ENCODE data around the gene C1QTNF12. TPM values are rescaled to one million over a fixed set of nuclear protein-coding genes. Genes with fewer than 3 reads are reported as not detected.
A peak's percentile ranks its signal among the peaks of the same experiment; 100 is the strongest.

The C1QTNF12 gene
- total RNA-seq, 2 experiments from 2014 or later = 2.6 to 4.9 TPM

DNA sequence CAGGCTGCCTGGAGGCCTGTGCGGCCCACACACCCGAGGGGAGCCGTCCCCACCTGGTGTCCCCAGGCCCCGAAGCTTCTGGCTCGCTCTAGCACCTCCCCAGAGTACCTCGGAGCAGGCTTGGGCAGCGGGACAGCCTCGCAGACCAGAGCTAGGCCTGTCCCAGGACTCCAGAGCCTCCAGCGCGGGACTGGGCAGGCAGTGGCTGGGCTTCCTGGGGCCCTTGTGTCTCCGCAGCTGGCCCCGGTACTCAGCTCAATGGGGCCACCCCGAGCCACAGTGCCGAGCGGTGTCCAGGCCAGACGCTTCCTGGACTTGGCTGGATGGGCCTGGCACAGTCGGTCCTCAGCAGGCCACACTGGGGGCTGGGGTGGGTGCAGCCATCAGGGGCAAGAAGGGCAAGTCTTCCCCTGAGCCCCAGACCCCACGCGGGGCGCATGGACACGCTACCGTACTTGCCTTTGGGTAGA lies 38.6 kb upstream of the C1QTNF12 start:
- Mint-ChIP-seq H3K27me3 (no peaks in the 10 kb centered on the region), H3K4me3 (no peak overlapping the region), H3K4me1 (ENCODE audit: low read depth) (peaks cover 2% of the 10 kb centered on the region), H3K27ac (no peak overlapping the region), H3K36me3 (ENCODE audit: low read depth) (no peaks in the 10 kb centered on the region), H3K9me3 (no peaks in the 10 kb centered on the region)
- TF ChIP-seq, protein P1, sequence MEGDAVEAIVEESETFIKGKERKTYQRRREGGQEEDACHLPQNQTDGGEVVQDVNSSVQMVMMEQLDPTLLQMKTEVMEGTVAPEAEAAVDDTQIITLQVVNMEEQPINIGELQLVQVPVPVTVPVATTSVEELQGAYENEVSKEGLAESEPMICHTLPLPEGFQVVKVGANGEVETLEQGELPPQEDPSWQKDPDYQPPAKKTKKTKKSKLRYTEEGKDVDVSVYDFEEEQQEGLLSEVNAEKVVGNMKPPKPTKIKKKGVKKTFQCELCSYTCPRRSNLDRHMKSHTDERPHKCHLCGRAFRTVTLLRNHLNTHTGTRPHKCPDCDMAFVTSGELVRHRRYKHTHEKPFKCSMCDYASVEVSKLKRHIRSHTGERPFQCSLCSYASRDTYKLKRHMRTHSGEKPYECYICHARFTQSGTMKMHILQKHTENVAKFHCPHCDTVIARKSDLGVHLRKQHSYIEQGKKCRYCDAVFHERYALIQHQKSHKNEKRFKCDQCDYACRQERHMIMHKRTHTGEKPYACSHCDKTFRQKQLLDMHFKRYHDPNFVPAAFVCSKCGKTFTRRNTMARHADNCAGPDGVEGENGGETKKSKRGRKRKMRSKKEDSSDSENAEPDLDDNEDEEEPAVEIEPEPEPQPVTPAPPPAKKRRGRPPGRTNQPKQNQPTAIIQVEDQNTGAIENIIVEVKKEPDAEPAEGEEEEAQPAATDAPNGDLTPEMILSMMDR (IDR thresholded peaks at IDR 0.05) = no peak
- ChIA-PET POLR2A (interaction anchor here (1.3 kb wide), 1 partner anchor 10 kb away, joined by 3 read pairs; no protein-coding TSS in a partner anchor), CTCF (no interaction called here)
- intact Hi-C loops (cut with micrococcal nuclease) = no loop called here
- DNase-seq = no peak
- ATAC-seq = no peak

DNA sequence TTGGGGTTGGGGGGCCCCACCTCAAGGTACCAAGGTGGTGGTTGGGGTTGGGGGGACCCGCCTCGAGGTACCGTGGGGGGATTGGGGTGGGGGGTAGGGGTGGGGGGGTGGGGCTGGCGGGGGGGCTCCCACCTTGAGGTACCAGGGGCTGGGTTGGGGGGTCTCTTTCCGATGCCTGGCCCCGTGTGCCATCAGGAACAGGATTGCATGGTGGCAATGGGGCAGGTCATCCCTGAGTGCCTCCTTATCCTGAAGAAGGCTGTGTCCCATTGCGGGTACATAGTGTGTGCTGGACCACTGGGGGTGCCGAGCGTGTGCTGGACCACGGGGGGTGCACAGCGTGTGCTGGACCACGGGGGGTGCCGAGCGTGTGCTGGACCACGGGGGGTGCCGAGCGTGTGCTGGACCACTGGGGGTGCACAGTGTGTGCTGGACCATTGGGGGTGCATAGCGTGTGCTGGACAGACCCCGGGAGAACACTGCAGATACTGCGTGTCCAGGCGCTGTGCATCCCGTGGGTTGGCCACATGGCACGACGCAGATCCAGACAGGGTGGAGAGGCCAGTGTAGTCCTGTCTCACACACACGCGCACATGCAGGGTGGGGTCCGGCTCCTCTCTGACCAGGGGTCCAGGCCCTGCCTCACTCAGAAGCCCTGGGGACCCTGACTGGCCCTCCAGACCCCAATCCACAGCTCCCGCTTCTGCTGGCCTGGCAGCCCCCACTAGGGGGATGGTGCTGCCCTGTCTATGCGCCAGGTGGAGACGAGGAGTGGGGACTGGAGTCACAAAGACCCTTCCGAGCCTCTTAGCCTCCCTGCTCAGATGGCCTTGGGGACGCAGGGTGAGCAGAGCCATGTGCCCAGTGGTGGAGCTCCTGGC lies 37.9 kb upstream of the C1QTNF12 start:
- ChIA-PET CTCF (no interaction called here), POLR2A (interaction anchor here (1.3 kb wide), 1 partner anchor 9 kb away, joined by 3 read pairs; no protein-coding TSS in a partner anchor)
- no peak overlapping the region for H3K27ac Mint-ChIP-seq
- H3K4me1 Mint-ChIP-seq (ENCODE audit: low read depth) = peaks cover 2% of the 10 kb centered on the region
- intact Hi-C loops (cut with micrococcal nuclease) = no loop called here
- TF ChIP-seq, protein P1 (IDR thresholded peaks at IDR 0.05) = no peak
- H3K4me3 Mint-ChIP-seq = no peak overlapping the region
- ATAC-seq (no peak), DNase-seq (no peak)
- H3K27me3 Mint-ChIP-seq = no peaks in the 10 kb centered on the region
- no peaks in the 10 kb centered on the region for H3K36me3 Mint-ChIP-seq (ENCODE audit: low read depth)
- H3K9me3 Mint-ChIP-seq = no peaks in the 10 kb centered on the region

DNA sequence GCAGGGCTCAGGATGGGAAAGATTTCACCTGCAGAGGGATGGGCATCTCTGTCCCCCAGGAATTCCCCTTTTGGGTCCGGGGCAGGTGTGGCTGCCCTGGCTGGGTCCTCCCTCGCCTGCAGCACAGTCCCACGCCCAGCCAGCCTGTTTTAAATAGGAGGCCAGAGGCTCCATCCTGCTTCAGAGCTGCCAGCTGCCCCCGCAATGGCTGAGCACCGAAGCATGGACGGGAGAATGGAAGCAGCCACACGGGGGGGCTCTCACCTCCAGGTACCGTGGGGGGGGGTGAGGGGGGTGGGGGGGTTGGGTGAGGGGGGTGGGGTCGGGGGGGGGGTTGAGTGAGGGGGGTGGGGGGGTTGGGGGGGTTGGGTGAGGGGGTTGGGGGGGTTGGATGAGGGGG lies 37.3 kb upstream of the C1QTNF12 start:
- Mint-ChIP-seq H3K9me3 (no peaks in the 10 kb centered on the region), H3K27ac (no peak overlapping the region), H3K4me1 (ENCODE audit: low read depth) (peaks cover 2% of the 10 kb centered on the region), H3K27me3 (no peaks in the 10 kb centered on the region), H3K4me3 (no peak overlapping the region), H3K36me3 (ENCODE audit: low read depth) (no peaks in the 10 kb centered on the region)
- intact Hi-C loops (cut with micrococcal nuclease) = no loop called here
- DNase-seq (peak; percentile 41), ATAC-seq (peak; percentile 41)
- POLR2A ChIA-PET = no interaction called here
- TF ChIP-seq, protein P1 (IDR thresholded peaks at IDR 0.05) = no peak
- CTCF ChIA-PET = no interaction called here

DNA sequence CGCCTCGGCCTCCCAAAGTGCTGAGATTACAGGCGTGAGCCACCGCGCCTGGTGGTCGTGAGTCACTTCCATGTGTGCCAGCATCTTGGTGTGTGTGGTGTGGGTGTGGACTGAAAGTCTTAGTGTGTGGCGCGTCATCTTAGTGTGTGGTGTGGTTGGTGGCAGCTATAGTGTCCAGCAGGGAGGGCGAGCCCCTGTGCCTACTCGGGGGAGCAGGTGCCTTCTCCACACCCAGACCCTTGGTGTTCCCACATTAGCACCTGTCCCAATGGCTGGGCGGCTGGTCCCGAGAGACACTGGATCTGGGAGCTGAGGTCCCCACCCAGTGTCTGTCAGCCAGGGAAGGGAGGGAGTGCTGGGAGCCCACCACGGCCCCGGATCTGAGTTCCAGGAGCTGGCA lies 36.5 kb upstream of the C1QTNF12 start:
- intact Hi-C loops (cut with micrococcal nuclease) = no loop called here
- TF ChIP-seq, protein P1 (IDR thresholded peaks at IDR 0.05) = no peak
- DNase-seq (peak; percentile 55), ATAC-seq (peak; percentile 45)
- peaks cover 2% of the 10 kb centered on the region for H3K4me1 Mint-ChIP-seq (ENCODE audit: low read depth)
- no peaks in the 10 kb centered on the region for H3K9me3 Mint-ChIP-seq
- no peak overlapping the region for H3K27ac Mint-ChIP-seq
- CTCF ChIA-PET = no interaction called here
- no peak overlapping the region for H3K4me3 Mint-ChIP-seq
- no peaks in the 10 kb centered on the region for H3K27me3 Mint-ChIP-seq
- POLR2A ChIA-PET = no interaction called here
- H3K36me3 Mint-ChIP-seq (ENCODE audit: low read depth) = no peaks in the 10 kb centered on the region

All from activated CD8-positive, alpha-beta T cell treated with anti-CD3 and anti-CD28 coated beads for 36 hours (primary cell).